GM03348 (cell line): Measurements from ENCODE around the gene PCTP.
A peak's percentile ranks its signal among the peaks of the same experiment; 100 is the strongest.

Experiments used
- DNase-seq: peaks from one replicate; pipeline ENCODE4 v3.0.0; 2012; ENCODE audit warnings: low spot score

PCTP gene

DNA sequence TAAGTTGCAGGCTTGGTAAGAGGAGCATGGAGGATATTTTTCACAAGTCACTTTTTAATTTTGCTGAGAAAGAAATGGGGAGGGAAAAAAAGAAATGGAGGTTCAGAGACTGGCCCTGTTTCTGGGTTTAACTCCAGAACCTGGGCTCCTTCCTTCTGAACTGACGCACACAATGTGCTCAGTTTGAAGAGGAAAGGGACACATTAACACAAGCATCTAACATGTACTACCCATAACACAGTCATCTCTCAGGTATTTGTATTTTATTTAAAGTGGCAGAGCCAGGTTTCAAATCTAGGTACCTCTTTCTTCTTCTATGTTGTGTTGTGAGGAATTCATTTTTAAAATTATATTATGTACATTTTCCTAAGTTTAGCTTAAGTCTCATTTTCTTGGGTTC is 22.9 kb upstream of the PCTP start:
- no peak for DNase-seq

DNA sequence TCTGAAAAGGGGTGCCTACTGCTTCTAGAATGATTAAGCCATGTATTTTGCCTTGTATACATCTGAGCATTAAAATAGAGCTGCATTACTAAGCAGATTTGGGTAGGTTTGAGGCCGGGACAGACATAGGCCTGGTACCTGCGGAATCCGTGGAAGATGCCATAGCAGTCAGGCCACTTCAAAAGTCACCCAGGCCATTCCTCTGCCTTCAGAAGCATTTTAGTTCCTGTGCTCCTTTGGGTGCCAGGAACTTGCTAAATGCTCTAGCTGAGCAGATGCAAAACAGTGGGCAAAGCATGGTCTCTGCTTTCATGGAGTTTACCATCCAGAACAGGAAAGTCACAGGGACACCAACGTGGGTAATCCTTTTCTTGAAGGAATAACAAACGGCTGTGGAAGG is 22.5 kb upstream of the PCTP start:
- DNase-seq, result no peak

DNA sequence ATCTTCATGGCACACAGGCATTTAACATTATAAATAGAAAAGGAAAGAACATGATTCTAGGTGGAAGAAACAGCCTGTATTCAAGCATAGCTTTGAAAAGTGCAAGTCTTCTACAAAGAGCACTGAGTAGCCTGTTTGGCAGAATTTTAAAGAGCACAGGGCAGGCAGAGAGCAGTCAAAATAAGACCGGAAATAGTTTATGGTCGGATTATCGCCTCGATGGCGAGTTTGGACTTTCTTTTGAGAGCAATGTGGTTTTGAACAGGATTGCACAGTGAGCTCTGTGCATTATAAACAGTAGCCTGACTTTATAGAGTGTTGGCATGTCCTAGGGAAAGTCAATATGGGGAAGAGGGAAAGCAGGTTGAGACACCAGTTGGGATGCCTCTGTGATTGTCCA is 22.0 kb upstream of the PCTP start:
- no peak for DNase-seq

DNA sequence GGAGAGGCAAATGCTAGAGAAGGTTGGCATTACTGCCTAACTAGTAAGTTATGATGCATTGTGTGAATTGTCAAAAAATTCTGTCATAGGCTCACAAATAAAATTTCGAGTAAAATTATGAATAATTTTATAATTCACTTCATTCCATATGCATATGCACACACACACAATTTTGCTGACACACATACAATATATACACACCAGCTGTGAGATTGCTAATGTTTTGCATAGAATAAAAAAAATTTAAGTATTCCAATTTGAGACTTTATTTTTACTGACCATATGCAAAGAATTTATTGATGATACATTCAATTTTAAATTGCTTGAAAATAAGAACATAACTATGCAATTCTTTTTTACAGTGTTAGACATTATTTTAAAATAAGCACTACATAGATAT is 21.4 kb upstream of the PCTP start:
- DNase-seq, result no peak

DNA sequence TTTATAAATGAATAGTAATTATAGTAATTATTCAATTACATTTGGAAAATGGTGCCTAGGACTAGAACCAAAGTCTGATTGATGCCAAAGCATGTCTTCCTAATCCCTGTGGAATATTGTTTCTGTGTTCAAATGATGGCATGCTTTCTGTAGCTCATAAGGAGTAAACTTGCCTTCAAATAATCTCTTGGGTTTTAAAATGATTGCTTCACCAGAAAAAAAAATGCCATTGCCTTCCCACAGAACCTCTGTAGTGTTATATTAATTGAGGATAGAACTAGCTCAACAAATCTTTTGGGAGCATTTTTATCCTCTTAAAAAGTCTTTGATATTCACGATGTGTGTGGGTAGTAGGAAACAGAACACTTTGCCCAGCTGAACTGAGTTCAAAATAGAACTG is 20.5 kb upstream of the PCTP start:
- DNase-seq, result no peak

DNA sequence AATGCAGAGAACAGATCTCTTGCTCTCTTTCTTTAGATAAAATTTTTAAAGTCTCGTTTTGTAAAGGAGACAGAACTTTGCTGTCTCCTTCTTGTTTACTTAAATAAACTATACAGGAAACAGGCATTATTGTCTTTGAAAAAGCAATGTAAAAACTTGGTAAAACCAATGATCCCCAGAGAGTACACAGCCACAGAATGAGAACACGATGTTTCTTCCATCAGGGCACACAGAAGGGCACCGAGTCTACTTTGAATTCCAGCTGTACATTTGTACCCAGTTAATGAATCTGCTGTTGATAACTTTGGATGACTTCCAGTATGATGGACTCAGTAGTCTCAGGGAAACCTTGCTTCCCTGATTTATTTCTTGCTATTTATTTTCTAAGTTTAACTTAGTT is 20.0 kb upstream of the PCTP start:
- DNase-seq, result no peak

DNA sequence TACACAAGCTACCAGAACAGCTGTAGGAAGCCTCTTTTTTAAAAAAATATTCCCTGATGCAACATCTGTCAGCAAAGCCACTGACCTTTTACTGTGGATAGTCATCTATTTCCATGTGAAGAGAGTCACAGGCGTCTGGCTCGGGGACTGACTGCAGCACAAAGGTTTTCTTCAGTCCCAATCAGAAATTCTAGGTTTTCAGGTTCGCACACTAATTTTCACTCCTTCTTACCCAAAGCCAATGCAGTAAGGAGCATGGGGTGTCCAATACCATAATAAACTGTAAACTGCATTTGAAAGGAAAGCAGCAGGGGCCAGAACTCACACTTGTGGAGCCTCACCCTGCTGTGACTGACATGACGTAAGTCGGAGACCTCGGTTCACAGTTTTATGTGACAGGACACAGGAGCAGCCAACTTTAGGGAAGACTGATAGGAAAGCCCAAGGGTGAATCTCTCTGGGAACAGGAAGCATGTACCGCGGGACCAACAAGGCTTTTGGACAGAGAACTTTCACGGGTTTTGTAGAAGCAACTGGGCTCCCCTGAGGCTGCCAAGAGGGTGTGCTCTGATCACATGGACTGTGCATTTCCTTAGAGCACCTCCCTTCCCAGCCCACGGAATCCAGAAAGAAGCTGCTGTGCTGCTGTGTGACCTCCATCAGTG is 19.1 kb upstream of the PCTP start:
- peak; percentile 53 for DNase-seq

DNA sequence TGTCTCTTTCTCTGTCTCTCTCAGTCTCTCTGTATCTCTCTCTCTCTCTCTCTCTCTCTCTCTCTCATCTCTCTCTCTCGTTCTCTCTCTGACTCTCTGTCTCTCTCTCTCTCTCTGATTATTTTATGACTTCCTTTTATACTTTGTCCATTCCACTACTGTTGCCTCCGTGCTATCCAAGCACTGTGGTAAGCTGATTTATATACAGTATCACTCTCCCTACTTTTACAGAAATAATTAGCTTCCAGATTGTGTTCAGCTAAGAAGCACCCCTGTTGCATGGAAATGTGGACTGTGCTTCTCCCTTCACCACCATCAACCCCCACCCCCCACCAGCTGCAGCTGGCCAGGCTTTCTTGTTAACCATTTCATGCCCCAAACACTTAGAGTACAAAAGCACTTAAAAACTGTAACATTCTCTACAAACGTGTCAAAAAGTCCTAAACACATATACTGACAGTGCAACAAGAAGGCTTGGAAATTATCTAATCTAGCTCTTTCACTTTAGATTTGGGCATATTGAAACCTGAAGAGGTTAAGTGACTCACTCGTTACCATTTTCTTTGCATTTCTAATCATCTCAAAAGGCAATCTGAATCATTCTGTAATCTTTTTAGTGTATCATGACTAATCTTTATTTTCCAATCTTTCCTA is 16.6 kb upstream of the PCTP start:
- no peak for DNase-seq

DNA sequence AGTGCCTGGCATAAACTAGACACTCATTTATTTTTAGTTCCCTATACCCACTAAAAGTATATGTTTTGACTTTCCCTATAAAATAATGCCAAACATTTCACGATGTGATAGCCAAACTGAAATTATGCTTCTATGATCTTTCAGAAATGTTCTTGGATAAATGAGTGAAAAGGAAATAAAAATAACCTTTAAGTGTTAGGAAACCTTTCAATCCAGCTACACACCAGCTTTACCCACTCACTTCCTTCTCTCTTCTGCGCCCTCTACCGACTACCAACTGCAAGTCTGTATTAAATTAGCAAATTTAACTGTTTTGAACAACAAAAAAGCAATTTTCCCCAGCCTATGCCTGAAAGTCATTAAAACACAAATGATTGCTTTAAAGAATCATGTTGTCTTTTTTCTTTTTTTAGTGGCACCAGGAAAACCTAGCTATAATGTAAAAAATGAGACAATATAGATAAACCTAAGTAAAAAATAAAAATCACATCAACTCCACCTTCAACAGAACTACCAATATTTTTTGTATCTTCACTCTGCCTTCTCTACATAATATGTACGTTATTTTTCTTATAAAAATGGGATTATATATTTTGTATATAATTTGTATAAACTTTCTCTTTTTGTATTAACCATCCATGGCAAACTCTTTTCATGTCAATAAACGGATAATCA is 15.0 kb upstream of the PCTP start:
- peak; percentile 67 for DNase-seq

DNA sequence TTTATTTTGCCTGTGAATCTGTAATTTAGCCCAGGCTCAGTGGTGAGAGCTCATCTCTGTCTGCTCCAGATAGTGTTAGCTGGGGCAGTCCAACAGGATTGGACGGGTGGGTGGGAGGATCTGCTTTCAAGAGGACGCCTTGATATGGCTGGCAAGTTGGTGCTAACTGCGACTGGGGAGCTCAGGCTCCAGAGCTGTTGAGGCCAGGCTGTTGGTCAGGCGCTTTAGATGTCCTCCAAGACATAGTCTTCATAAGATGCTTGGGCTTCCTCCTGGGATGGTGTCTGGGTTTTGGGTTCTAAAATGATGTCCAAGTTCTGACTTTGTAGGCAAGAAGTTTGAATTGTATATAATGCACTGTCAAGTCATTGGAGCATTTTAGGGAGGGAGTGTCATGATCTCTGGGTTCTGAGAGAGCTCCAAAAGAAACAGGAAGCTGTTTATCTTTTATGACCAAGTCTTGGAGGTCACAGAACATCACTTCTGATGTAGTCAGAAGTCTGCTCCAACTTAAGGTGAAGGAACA is 12.8 kb upstream of the PCTP start:
- DNase-seq, result no peak

DNA sequence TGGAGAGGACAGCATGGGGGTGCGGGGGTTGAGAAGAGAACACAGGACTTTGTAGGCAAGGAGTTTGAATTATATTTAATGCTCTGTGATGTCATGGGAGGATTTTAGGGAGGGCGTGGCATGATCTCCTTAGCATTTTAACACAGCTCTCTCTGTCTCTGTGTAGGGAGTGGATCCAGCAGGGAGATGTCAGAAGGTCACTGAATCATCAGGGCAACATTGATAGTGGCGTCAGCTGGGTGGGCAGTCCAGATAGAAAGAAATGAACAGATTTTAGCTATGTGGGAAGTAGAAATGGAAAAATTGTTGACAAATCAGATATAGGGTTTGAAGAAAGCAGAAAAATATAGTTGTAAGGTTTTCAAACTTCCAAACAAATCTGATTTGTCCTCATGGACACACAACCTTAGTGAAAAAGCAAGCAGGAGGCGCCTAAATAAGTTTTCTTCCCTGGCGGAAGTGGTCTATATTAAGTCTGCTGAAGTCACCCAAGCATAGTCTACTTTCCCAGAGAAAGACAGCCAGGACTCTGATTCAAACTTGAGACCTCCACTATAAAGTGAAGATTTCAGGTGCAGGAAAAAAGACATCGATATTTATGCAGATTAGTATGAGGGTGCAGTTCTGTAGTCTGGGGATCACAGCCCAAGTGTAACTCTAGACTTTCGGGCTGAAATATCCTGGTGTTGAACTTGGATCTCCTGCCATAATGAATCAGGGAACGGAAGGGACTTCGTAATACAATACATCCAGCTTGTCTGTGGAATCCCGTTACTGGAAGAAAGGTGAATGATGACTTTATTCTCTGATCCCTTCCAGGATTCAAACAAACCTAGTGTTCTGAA is 10.1 kb upstream of the PCTP start:
- no peak for DNase-seq

DNA sequence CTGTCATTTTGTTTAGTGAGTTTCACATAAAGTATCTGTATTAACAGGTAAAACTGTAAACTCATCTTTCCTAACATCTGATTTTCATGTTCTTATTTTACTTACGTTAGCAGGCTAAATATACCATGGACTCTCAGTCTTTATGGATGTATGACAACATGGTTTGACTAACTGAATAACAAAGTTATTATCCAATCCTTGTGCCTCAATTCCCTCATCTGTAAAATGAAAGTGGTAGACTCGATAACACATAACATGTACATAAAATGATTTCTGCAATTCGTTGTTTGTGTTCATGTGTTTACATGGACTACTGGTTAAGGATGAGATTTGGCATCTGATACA is 9.5 kb upstream of the PCTP start:
- DNase-seq, result no peak

DNA sequence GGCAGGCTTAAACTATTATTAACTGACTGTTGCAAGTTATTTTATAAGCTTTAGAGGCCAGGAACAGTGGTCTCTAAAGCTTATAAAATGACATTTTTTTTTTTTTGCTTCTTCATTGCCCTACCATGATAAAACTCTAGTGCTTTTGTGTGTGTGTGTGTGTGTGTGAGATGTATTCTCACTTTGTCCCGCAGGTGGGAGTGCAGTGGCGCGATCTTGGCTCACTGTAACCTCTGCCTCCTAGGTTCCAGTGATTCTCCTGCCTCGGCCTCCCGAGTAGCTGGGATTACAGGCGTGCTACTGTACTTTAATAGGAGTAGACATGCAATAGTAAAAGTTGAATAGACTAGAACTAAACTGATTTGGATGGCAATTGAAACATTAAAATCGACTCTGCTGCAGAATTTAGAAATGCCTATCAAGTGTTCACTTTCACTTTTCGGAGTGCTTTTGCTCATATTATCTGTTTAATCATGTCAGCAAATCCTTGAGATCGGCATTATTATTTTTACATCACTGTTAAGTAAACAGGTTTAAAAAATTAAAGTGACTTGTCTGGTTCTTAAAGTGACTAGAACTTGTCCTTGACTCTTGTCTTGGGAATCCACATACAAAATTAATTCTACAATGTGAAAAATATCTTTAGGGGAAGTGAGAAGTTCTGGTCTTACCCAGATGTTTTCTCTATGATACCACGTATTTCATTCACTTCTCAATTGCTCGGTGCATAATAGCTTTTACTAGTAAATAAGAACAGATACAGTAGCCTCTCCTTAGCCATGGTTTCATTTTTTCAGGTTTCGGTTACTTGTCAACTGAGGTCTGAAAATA is 8.4 kb upstream of the PCTP start:
- DNase-seq, result no peak

DNA sequence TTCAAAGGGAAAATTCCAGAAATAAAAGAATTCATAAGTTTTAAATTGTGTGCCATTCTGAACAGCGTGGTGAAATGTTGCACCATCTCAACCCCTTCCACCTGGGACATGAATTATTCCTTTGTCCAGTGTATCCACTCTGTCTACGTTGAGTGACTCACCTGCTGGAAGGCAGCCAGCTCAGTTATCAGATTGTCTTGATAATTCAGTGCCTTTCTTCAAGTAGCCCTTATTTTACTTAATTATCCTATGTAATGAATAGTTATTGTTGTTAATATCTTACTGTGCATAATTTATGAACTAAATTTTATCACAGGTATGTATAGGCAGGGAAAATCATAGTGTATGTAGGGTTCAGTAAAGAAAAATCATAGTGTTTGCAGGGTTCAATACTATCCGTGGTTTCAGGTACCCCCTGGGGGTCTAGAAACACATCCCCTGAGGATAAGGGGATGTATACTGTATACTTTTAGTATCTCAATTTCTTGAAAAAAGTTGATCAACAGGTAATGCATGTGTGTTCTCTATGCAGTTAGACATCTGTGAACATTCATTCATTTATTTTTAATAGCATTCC is 7.7 kb upstream of the PCTP start:
- no peak for DNase-seq

DNA sequence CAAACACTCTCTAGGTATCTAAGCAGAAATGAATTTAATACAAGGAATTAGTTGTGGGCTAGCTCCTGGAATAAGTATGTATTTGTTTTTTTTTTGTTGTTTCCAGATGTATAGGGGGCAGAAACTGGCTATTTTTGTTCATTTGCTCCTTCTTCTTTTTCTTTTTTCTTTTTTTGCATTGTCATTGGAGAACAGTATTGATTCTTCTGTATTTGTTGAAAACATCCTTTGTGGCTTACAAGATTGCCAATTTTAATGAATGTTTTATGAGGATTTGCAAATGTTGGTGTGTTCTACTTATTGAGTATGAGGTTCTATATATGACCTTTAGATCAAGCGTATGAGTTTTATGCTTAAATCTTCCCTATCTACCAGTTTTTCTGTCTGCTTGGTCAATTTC is 5.6 kb upstream of the PCTP start:
- no peak for DNase-seq

DNA sequence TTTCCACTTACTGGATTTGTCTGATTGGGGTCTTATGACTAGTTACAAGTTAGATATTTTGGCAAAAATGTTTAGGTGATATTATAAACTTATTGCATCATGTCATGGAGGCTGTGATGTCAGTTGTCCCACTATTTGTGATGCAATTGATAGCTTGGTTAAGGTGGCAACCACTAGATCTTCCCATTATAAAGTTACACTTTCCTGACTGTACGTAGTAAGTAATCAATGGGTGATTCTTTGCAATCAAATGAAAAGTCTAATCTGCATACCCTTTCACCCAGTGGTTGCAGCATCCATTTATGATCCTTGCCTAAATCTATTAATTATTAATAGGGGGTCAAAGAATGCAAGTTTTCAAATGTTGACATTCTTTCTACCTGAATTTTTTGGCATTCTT is 4.4 kb upstream of the PCTP start:
- DNase-seq, result no peak

DNA sequence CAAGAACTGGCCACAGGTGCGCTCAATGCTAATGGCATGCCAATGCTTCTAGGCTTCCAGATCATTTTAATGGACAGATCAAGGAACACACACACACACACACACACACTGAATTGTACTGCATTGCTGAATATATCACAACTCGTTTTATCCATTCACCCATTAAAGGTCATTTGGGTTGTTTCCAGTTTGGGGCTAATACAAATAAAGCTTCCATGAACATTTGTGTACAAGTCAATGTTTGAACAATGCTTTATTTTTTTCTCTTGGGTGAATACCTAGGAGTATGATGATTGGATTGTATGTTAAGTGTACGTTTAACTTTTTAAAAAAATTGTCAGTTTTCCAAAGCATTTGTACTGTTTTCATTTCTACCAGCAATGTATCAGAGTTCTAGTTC is 3.6 kb upstream of the PCTP start:
- DNase-seq, result no peak

DNA sequence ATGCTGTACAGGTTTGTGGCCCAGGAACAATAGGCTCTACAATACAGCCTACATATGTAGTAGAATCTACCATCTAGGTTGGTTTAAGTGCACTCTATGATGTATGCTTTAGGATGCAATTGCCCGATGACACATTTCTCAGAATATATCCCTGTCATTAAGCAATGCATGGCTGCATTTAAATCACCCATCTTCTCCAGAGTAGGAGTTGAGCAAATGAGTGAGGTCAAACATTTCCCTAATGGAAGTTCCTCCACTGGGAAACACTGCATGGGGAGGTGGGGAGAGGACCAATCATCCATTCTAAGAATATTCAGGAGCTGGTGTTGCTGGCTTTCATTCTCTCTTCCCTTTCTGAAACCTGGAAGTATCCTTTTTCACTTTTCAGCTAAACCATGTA is 2.0 kb upstream of the PCTP start:
- no peak for DNase-seq

DNA sequence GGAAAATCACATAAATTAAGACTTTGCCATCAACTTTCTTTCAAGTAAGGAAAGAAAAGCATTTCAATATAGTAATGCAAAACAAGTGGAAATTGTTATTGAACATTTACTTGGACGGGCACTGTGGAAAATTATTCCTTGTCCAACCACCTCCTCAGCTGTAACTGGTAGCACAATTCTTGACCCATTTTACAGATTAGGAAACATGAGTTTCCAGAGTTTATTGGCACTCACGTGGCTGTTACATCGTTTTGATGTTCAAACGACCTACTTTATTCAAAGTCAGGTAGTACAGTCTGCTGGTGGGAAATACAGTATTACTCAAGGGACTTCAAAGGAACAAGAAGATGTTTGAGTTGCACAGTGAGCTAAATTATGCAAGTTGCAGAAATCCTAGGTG is 866 bp upstream of the PCTP start:
- DNase-seq, result no peak

DNA sequence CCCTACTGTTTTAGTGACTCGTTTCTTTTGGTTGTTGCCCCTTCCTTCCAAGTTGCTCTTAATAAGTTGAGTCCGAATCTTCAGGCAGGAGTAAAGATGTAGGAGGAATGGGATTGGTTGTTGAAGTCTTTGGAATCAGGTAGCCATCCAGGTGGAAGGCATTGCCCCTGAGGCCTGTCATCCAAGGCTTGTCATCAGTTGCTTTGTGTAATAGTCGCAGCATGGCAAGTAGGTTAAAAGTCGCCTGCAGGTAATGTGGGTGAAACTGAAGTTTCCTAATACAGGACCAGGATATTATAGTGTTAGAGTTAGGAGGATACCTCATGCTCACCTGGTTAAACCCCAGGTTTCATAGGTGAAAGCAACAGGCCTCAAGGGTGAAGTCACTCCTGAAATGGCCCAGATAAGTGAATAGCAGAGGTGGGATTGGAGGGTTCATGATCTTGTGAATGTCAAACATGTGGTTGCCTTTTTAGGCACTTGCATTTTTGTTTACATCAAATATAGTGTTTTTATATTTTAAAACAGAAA is 934 bp downstream of the PCTP start:
- no peak for DNase-seq

DNA sequence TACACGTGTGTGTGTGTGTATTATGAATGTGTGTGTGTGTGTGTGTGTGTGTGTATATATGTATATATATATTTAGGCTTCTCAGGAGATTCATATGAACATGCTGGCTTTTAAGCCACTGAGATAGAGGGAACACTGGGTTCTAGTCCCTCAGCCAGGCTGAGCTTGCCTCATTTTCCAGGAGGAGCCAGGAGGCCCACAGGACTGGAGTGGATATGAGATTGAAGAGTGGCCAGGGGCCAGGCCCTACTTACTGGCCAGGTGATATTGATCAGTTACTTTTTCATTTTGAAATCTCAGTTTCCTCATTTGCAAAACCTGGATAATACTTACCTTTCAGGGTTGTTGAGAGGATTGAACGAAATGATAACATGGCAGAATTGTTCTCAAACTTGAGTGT is 5.8 kb downstream of the PCTP start:
- DNase-seq, result no peak
